NCI-H1092 (cell line): ENCODE results near the gene GOLGA8N.
"Not testable (repeated sequence)": the region's sequence is repeated elsewhere in the genome, so short reads cannot be mapped to it uniquely, and the experiment has no call there.

ENCODE experiments used
- DNase-seq: peaks from one replicate; lab custom pipeline; 2025; lab: John Stamatoyannopoulos, UW

GOLGA8N gene

GRCh38 chr15:32593151-32593550 lies at the start of gene GOLGA8N:
Gene GOLGA8N (plus strand): TSS chr15:32593456.
- DNase-seq = not testable (repeated sequence)

DNA sequence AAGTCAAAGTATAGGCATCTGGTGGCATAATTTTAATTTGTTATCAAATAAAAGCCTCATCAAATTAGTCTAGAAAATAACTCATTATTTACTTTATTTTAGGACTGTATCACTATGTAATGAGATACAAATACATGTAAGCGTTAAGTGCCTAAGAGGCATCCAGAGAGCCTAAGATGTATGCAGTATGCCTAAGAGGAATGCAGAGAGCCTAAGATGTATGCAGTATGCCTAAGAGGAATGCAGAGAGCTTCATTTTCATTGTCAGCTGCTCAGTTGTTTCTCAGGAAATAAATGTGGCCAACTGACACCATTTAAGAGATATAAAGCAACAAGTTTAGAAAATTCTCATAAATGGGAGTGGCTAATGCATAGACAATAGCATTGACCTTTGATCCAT lies 49.8 kb upstream of the GOLGA8N start:
- DNase-seq = not testable (repeated sequence)

GRCh38 chr15:32545129-32545528 lies 48.1 kb upstream of the GOLGA8N start:
- not testable (repeated sequence) for DNase-seq

GRCh38 chr15:32554587-32554986 lies 38.7 kb upstream of the GOLGA8N start:
- DNase-seq = not testable (repeated sequence)

DNA sequence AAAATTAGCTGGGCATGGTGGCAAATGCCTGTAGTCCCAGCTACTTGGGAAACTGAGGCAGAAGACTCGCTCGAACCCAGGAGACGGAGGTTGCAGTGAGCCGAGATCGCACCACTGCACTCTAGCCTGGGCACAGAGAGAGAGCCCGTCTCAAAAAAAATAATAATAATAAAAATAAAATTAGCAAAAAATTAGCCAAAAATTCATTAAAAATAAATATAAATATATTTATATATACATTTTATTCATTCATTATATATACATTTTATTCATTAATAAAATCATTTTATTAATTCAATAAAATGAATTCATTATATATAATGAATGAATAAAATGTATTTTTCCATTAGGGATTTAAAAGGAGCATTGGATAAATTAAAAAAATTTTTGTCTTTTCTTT lies 31.1 kb upstream of the GOLGA8N start:
- not testable (repeated sequence) for DNase-seq

- not testable (repeated sequence) for DNase-seq
These were observed 24.3 kb upstream of the GOLGA8N start for GRCh38 chr15:32568988-32569387.

DNA sequence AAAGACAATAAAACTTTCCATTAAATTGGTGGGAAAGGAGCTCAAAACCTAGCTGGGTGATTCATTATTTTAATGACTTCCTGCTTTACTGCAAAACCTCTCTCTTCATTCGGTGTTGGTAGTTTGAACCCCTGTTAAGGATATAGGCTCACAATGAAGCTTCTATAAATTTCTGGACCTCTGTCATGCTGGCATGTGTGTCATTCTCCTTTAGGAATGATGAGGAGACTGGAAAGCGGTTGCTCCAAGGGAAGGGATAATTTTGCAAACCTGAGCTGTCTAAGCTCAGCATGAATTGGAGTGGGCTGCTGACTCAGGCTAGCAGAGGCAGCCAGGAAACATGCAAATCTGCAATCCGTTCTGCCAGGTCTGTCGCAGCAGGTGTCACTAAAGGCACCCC lies 14.8 kb upstream of the GOLGA8N start:
- DNase-seq = not testable (repeated sequence)

DNA sequence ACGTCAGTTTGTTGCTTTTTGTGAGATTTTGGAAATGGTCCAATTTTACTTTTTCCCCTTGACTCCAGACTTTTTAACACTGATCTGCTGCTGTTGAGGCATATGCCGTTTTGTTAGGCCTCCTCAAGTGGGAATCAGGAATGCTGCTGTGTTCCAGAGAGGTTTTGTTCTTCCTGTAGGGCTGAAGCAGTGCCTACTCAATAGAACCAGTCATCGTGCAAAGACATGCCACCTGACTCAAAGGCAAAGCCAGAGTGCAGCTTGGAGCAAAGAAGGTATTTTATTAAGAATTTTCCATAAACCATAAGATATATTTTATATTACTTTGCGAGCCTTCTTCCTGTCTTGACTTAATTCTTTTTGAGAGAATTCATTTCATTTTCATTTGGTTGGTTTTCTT lies 7.4 kb upstream of the GOLGA8N start:
- DNase-seq = not testable (repeated sequence)

GRCh38 chr15:32609518-32609917 lies 16.3 kb downstream of the GOLGA8N start:
- not testable (repeated sequence) for DNase-seq

DNA sequence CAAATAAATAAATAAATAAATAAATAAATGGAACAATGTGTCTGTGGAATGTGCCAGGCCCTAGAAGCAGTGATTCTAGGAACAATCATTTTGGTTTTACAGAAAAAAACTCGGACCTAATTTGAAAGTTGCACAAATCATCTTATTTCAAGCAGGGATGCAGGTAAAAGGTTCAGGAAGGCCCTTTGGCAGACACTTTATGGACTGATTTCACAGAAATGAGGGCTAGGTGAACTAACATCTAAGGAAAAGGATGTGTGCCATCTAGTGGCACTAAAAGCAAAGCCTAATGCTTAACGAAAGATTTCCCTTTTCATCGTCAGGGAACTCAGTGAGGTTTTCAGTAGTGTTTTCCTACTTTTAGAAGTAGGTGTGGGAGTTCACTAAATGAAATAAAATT lies 17.5 kb downstream of the GOLGA8N start:
- DNase-seq = not testable (repeated sequence)

GRCh38 chr15:32614712-32615050 lies 21.4 kb downstream of the GOLGA8N start:
- not testable (repeated sequence) for DNase-seq

- DNase-seq = not testable (repeated sequence)
These were observed 22.0 kb downstream of the GOLGA8N start, which contains the start of gene ARHGAP11A for GRCh38 chr15:32615051-32615870. Gene ARHGAP11A (plus strand): TSS chr15:32615504. CDS start chr15:32616212, 708 bp downstream.

DNA sequence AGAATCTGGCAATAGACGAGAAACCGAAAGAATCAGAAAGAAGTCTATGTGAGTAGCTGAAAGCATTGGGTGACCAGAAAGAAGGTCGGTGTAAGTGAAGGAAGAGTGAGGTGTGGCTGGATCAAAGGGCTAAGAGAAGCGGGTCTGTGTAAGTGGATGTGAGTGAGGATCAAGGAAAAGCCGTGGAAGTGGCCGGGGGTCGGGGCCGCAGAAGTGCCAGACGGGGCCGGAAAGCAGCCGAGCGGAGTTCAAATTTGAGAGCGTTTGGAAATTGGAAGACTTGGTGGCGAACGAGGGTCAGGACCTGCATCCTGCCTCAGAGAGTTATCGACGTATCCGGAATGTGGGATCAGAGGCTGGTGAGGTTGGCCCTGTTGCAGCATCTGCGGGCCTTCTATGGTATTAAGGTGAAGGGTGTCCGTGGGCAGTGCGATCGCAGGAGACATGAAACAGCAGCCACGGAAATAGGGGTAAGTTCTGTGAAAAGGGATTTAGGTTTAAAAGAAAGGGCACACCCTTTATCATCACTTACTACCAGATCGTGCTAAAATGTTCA lies 22.7 kb downstream of the GOLGA8N start:
- not testable (repeated sequence) for DNase-seq

DNA sequence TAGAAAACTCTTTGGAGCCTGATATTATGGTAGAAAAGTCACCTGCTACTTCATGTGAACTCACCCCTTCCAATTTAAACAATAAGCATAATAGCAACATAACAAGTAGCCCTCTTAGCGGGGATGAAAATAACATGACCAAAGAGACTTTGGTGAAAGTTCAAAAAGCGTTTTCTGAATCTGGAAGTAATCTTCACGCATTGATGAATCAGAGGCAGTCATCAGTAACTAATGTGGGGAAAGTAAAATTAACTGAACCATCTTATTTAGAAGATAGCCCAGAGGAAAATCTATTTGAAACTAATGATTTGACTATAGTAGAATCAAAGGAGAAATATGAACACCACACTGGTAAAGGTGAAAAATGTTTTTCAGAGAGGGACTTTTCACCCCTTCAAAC lies 43.2 kb downstream of the GOLGA8N start:
- no peak for DNase-seq

- no peak for DNase-seq
These were observed 43.8 kb downstream of the GOLGA8N start for GRCh38 chr15:32636908-32637567.

GRCh38 chr15:32637704-32638103 lies 44.4 kb downstream of the GOLGA8N start:
- no peak for DNase-seq

- DNase-seq = peak; percentile 82
These were observed 48.3 kb downstream of the GOLGA8N start, which contains the start of gene SCG5 for GRCh38 chr15:32641517-32642059. Gene SCG5 (plus strand): TSS chr15:32641710. CDS start chr15:32643593, 1,883 bp downstream.

- no peak for DNase-seq
These were observed 49.6 kb downstream of the GOLGA8N start for GRCh38 chr15:32642667-32643435.

DNA sequence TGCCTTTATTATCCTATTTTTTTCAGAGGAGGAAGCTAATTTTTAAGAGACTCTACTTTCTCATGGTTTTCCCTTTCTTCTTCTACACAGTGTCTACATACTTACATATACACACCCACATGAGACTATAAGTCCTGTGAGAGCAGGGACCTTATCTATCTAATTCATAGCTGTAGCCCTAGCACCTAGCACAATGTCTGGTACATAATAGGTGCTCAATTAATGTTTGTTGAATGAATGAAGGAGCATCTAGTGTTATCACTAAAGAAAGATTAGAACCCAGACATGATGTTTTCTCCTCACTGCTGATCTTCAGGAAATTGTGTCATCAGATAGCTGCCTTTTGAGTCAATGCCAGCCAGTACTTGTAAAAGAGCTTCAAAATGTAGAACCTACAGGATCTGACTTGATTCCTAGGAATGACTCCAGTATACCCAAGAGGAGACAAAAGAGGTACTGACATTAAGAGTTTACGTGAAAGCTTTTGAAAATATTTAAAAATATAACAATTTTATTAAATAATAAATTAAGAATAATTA lies 50.7 kb downstream of the GOLGA8N start:
- no peak for DNase-seq

- peak; percentile 70 for DNase-seq
These were observed 53.0 kb downstream of the GOLGA8N start for GRCh38 chr15:32646291-32646690.

DNA sequence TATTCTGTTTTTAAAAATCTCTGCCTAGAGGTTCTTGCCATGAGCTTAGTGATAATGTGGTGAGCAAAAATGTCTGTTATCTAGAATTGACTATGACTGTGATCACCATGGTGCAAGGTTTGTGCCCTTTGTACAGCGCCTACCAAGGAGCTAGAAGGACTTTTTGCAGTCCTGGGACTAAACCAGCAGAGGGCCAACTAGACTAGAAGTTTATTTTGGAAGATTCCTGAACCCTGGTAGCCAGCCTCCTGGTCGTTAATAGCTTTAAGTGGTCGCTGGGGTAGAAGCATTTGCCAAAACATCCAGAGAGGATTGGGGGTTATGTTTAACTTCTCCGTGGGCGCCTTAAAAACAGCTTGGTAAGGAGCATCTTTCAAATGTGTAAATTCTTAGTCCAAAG lies 56.1 kb downstream of the GOLGA8N start:
- no peak for DNase-seq
